GM12878 (cell line): ENCODE measurements around the gene C1QTNF7. TPM values are rescaled to one million over a fixed set of nuclear protein-coding genes. Genes with fewer than 3 reads are reported as not detected.

Source experiments
- ATAC-seq: fragments of 200-7000 bp; cut with Tn5 transposase; 3 replicates; pipeline ENCODE4 v1.9.1; 2020; ENCODE audit warnings: mild to moderate bottlenecking, moderate library complexity
- BruUV-seq: library from RNA; stranded (reverse); fragments of 400-500 nt; replicated peaks from 2 replicates; lab custom pipeline; 2021; lab: Mats Ljungman, UMichigan
- CTCF ChIA-PET: fragments of 300-600 bp; sonication (Branson Sonifier 250); formaldehyde crosslinking; extraction: SDS; loops from one replicate; lab custom pipeline; 2021; ENCODE audit warnings: inconsistent platforms; lab: Yijun Ruan, JAX
- POLR2A ChIA-PET: fragments of 350-600 bp; formaldehyde crosslinking; extraction: SDS; loops from one replicate; lab custom pipeline; 2021; ENCODE audit warnings: inconsistent platforms; lab: Charles Lee
- RAD21 ChIA-PET: fragments of 300-600 bp; sonication (Branson Sonifier 250); formaldehyde crosslinking; loops from one replicate; lab custom pipeline; 2023; ENCODE audit warnings: antibody characterized with exemption; ENCODE audit not compliant: unreplicated experiment; lab: Charles Lee
- SMC1A ChIA-PET: fragments of 300-600 bp; sonication (Branson Sonifier 250); formaldehyde crosslinking; loops from one replicate; lab custom pipeline; 2023; ENCODE audit not compliant: unreplicated experiment, uncharacterized antibody; lab: Charles Lee
- DNase-seq: peaks from one replicate; pipeline ENCODE4 v3.0.0-alpha.2; 2011; ENCODE audit warnings: low read depth, low spot score
- FAIRE-seq: peaks from 3 replicates; lab custom pipeline; 2011; peaks lifted over from hg19 to GRCh38; lab: Jason Lieb, UNC
- H2AFZ ChIP-seq: 2 replicates; pipeline ENCODE4 v1.6.0; 2011; ENCODE audit warnings: low read depth, low read length, control low read depth; ENCODE audit not compliant: control insufficient read depth
- H3K27ac ChIP-seq: 2 replicates; pipeline ENCODE4 v1.5.1; 2011; ENCODE audit warnings: control low read depth; ENCODE audit not compliant: control insufficient read depth, insufficient read depth
- H3K27me3 ChIP-seq, 2 experiments: replicated peaks in 1 of 2; 2 replicates each; pipeline versions ENCODE4 v1.6.0 to v1.6.1; 2011; ENCODE audit warnings: low read length in 1 of 2; ENCODE audit not compliant: control insufficient read depth in 2 of 2, insufficient read depth in 2 of 2
- H3K36me3 ChIP-seq, 2 experiments: 2 replicates each; pipeline ENCODE4 v1.5.1; 2011; ENCODE audit warnings: low read length in 1 of 2; ENCODE audit not compliant: control insufficient read depth in 2 of 2, insufficient read depth in 2 of 2
- H3K4me1 ChIP-seq: 2 replicates; pipeline ENCODE4 v1.6.1; 2011; ENCODE audit warnings: mild to moderate bottlenecking, low read length, moderate library complexity, mixed read lengths; ENCODE audit not compliant: control insufficient read depth, insufficient read depth
- H3K4me2 ChIP-seq: 2 replicates; pipeline ENCODE4 v1.6.0; 2011; ENCODE audit warnings: control low read depth; ENCODE audit not compliant: control insufficient read depth, insufficient read depth
- H3K4me3 ChIP-seq: fragments of 200-600 bp; sonication (generic); 2 replicates; pipeline ENCODE4 v1.5.1; 2016
- H3K79me2 ChIP-seq: 2 replicates; pipeline ENCODE4 v1.6.0; 2011; ENCODE audit warnings: low read length; ENCODE audit not compliant: control insufficient read depth, insufficient read depth
- H3K9ac ChIP-seq: 2 replicates; pipeline ENCODE4 v1.8.0; 2011; ENCODE audit warnings: low read length, control low read depth, mixed read lengths; ENCODE audit not compliant: control insufficient read depth, insufficient read depth
- H3K9me3 ChIP-seq: replicated peaks from 3 replicates; pipeline ENCODE4 v1.5.1; 2011; ENCODE audit warnings: mild to moderate bottlenecking, low read length; ENCODE audit not compliant: control insufficient read depth, insufficient read depth
- H4K20me1 ChIP-seq: 2 replicates; pipeline ENCODE4 v1.6.0; 2011; ENCODE audit not compliant: control insufficient read depth, insufficient read depth
- ATF7 ChIP-seq: fragments of 450-650 bp; IDR thresholded peaks from 2 replicates; pipeline ENCODE4 v1.6.1; 2016; ENCODE audit warnings: low read depth, mild to moderate bottlenecking
- BACH1 ChIP-seq: fragments of 450-650 bp; IDR thresholded peaks from 2 replicates; pipeline ENCODE4 v1.6.1; 2017; ENCODE audit warnings: mild to moderate bottlenecking, borderline replicate concordance
- CREM ChIP-seq: IDR thresholded peaks from 2 replicates; pipeline ENCODE4 v1.6.1; 2014; ENCODE audit warnings: antibody characterized with exemption, low read depth
- CTCF ChIP-seq, 3 experiments: IDR thresholded peaks in 2 of 3; conservative IDR thresholded peaks in 1 of 3; 2 replicates each; pipeline ENCODE4 v1.5.1; 2011; ENCODE audit warnings: low read depth in 3 of 3, low read length in 3 of 3, mild to moderate bottlenecking in 3 of 3, control low read depth in 2 of 3, moderate library complexity in 2 of 3, inconsistent platforms in 1 of 3, mixed read lengths in 1 of 3; ENCODE audit not compliant: control insufficient read depth in 2 of 3, insufficient read depth in 1 of 3; ENCODE audit errors: extremely low read depth in 1 of 3
- EZH2 ChIP-seq: IDR thresholded peaks from 2 replicates; pipeline ENCODE4 v1.6.1; 2012; ENCODE audit warnings: low read depth, mild to moderate bottlenecking, control low read depth, inconsistent platforms, low read length, borderline replicate concordance; ENCODE audit not compliant: control insufficient read depth
- HCFC1 ChIP-seq: fragments of 150-350 bp; IDR thresholded peaks from 2 replicates; pipeline ENCODE4 v1.6.1; 2014; ENCODE audit warnings: low read length
- MEF2B ChIP-seq: fragments of 450-650 bp; IDR thresholded peaks from 2 replicates; pipeline ENCODE4 v1.6.1; 2018; ENCODE audit warnings: mild to moderate bottlenecking, moderate library complexity; ENCODE audit not compliant: partially characterized antibody, poor library complexity, severe bottlenecking
- NR2C2 ChIP-seq: IDR thresholded peaks from 2 replicates; pipeline ENCODE4 v1.6.1; 2011; ENCODE audit warnings: borderline replicate concordance, low read depth; ENCODE audit not compliant: control insufficient read depth, insufficient read length
- POLR2AphosphoS2 ChIP-seq: IDR thresholded peaks from 2 replicates; pipeline ENCODE4 v1.6.1; 2011; ENCODE audit warnings: low read depth, mild to moderate bottlenecking, low read length, improper control_type of control experiment, moderate library complexity
- RAD21 ChIP-seq: IDR thresholded peaks from 2 replicates; pipeline ENCODE4 v1.6.1; 2011; ENCODE audit warnings: mild to moderate bottlenecking, low read depth, low read length, moderate library complexity; ENCODE audit not compliant: insufficient read depth
- TCF7 ChIP-seq: IDR thresholded peaks from 2 replicates; pipeline ENCODE4 v1.6.1; 2014; ENCODE audit warnings: antibody characterized with exemption, borderline replicate concordance
- ZNF384 ChIP-seq: IDR thresholded peaks from 2 replicates; pipeline ENCODE4 v1.6.1; 2012; ENCODE audit warnings: low read depth, mild to moderate bottlenecking, low read length, improper control_type of control experiment, borderline replicate concordance
- WGBS: methylation state at CpG from one replicate; pipeline ENCODE4 v1.1.6; 2016; ENCODE audit warnings: low lambda C conversion rate; ENCODE audit not compliant: insufficient replicate concordance, insufficient coverage; ENCODE audit errors: missing lambda C conversion rate; 5-methylcytosine and 5-hydroxymethylcytosine counted together
- in situ Hi-C: fragments of 300-500 bp; cut with MboI; formaldehyde crosslinking; loops from 9 replicates; pipeline ENCODE4 v1.14.3; 2018; ENCODE audit warnings: mixed read lengths
- intact Hi-C: fragments of 100-400 bp; cut with micrococcal nuclease; formaldehyde crosslinking; loops from one replicate; pipeline ENCODE4 v1.14.2; 2022; ENCODE audit not compliant: unreplicated experiment
- polyA plus RNA-seq, 11 experiments: library from polyadenylated mRNA; depleted of rRNA in 4 of 11; unstranded in 6 of 11; stranded (reverse) in 5 of 11; fragments of >200 nt; fragmentation: Nextera tagmentation in 4 of 11; fragmentation: Illumina TruSeq in 1 of 11; extraction: Ambion mirVana in 4 of 11; extraction: Trizol in 1 of 11; gene quantifications; 1 replicate in 1 of 11; 2 replicates in 10 of 11; pipeline versions ENCODE4 v1.2.1 to v1.2.3, GENCODE V29; 2011 to 2016; ENCODE audit warnings: inconsistent platforms in 2 of 11, missing spikeins in 2 of 11, low read depth in 1 of 11
- total RNA-seq, 4 experiments: library from RNA; depleted of rRNA in 3 of 4; stranded (reverse); fragments of >200 nt in 3 of 4; fragmentation: Illumina TruSeq in 1 of 4; extraction: Trizol in 1 of 4; gene quantifications; 2 replicates each; pipeline versions ENCODE4 v1.2.1 to v1.2.3, GENCODE V29; 2013 to 2021
- TF ChIP-seq, protein P1 (sequence below): IDR thresholded peaks from 2 replicates; pipeline ENCODE4 v1.6.1; 2012; ENCODE audit warnings: mild to moderate bottlenecking, low read depth, low read length
- TF ChIP-seq, protein P2 (sequence below): fragments of 450-650 bp; IDR thresholded peaks from 2 replicates; pipeline ENCODE4 v1.6.1; 2018; ENCODE audit warnings: borderline replicate concordance, mild to moderate bottlenecking; ENCODE audit not compliant: partially characterized antibody

C1QTNF7 gene
- total and polyA plus RNA-seq, 10 of the 15 experiments (the other 5 are each of a cell fraction or from before 2014, with no cell fraction given) = not detected

- DNase-seq (no peak), FAIRE-seq (no peak), ATAC-seq (no peak)
- no peak overlapping the region for H3K4me3 ChIP-seq
- H2AFZ ChIP-seq = no peak overlapping the region
- no peaks in the 10 kb centered on the region for H3K27me3 ChIP-seq
- in situ Hi-C loops = no loop called here
- no peak overlapping the region for H3K27ac ChIP-seq
- no peaks in the 10 kb centered on the region for H3K79me2 ChIP-seq
- BruUV-seq = no TSS peak
- ChIA-PET RAD21 (no interaction called here), SMC1A (no interaction called here), CTCF (no interaction called here), POLR2A (no interaction called here)
- intact Hi-C loops = no loop called here
- H3K4me2 ChIP-seq = no peak overlapping the region
- no peak overlapping the region for H3K9ac ChIP-seq
- H4K20me1 ChIP-seq = no peaks in the 10 kb centered on the region
- H3K36me3 ChIP-seq = no peaks in the 10 kb centered on the region
- H3K4me1 ChIP-seq = no peaks in the 10 kb centered on the region
- H3K9me3 ChIP-seq = no peaks in the 10 kb centered on the region
- 0% methylated on average over 2 of the region's 2 CpGs for WGBS
- TF ChIP-seq MEF2B = no peak
- no peak for TF ChIP-seq CTCF (IDR thresholded peaks at IDR 0.05 in 2 of 3, conservative IDR thresholded peaks at IDR 0.05 in 1 of 3; ENCODE audit: control insufficient read depth in 2 of 3, extremely low read depth in 1 of 3, insufficient read depth in 1 of 3, low read depth in 3 of 3, low read length in 3 of 3)
- no peak for TF ChIP-seq EZH2
- no peak for TF ChIP-seq BACH1
- TF ChIP-seq, protein P1, sequence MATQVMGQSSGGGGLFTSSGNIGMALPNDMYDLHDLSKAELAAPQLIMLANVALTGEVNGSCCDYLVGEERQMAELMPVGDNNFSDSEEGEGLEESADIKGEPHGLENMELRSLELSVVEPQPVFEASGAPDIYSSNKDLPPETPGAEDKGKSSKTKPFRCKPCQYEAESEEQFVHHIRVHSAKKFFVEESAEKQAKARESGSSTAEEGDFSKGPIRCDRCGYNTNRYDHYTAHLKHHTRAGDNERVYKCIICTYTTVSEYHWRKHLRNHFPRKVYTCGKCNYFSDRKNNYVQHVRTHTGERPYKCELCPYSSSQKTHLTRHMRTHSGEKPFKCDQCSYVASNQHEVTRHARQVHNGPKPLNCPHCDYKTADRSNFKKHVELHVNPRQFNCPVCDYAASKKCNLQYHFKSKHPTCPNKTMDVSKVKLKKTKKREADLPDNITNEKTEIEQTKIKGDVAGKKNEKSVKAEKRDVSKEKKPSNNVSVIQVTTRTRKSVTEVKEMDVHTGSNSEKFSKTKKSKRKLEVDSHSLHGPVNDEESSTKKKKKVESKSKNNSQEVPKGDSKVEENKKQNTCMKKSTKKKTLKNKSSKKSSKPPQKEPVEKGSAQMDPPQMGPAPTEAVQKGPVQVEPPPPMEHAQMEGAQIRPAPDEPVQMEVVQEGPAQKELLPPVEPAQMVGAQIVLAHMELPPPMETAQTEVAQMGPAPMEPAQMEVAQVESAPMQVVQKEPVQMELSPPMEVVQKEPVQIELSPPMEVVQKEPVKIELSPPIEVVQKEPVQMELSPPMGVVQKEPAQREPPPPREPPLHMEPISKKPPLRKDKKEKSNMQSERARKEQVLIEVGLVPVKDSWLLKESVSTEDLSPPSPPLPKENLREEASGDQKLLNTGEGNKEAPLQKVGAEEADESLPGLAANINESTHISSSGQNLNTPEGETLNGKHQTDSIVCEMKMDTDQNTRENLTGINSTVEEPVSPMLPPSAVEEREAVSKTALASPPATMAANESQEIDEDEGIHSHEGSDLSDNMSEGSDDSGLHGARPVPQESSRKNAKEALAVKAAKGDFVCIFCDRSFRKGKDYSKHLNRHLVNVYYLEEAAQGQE = no peak
- TF ChIP-seq HCFC1 = no peak
- no peak for TF ChIP-seq CREM
- TF ChIP-seq ATF7 = no peak
- no peak for TF ChIP-seq POLR2AphosphoS2
- TF ChIP-seq TCF7 = no peak
- TF ChIP-seq NR2C2 = no peak
- no peak for TF ChIP-seq ZNF384
- TF ChIP-seq, protein P2, sequence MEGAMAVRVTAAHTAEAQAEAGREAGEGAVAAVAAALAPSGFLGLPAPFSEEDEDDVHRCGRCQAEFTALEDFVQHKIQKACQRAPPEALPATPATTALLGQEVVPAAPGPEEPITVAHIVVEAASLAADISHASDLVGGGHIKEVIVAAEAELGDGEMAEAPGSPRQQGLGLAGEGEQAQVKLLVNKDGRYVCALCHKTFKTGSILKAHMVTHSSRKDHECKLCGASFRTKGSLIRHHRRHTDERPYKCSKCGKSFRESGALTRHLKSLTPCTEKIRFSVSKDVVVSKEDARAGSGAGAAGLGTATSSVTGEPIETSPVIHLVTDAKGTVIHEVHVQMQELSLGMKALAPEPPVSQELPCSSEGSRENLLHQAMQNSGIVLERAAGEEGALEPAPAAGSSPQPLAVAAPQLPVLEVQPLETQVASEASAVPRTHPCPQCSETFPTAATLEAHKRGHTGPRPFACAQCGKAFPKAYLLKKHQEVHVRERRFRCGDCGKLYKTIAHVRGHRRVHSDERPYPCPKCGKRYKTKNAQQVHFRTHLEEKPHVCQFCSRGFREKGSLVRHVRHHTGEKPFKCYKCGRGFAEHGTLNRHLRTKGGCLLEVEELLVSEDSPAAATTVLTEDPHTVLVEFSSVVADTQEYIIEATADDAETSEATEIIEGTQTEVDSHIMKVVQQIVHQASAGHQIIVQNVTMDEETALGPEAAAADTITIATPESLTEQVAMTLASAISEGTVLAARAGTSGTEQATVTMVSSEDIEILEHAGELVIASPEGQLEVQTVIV = no peak
- no peak for TF ChIP-seq RAD21
Measured at GRCh38 chr4:15434091-15434490, 6.3 kb downstream of the C1QTNF7 start.
